Spleen (tissue), 11 donors: ENCODE data around the gene CD180. TPM values are rescaled to one million over a fixed set of nuclear protein-coding genes. Genes with fewer than 3 reads are reported as not detected.

Experiments
- DNase-seq: peaks from one replicate; pipeline ENCODE4 v3.0.0-alpha.2; 2020
- H3K27ac ChIP-seq, 8 donors: fragments of 200-600 bp; sonication (generic) in 7 of 8; 1 replicate in 4 of 8; 2 replicates in 4 of 8; pipeline versions ENCODE4 v1.5.0 to v1.8.0; 2016 to 2021; ENCODE audit warnings: inconsistent platforms in 4 of 8, mild to moderate bottlenecking in 4 of 8, moderate library complexity in 1 of 8
- H3K27me3 ChIP-seq, 7 donors: fragments of 200-600 bp; sonication (generic) in 6 of 7; replicated peaks in 1 of 7; 1 replicate in 4 of 7; 2 replicates in 3 of 7; pipeline versions ENCODE4 v1.5.0 to v1.8.0; 2016 to 2021; ENCODE audit warnings: inconsistent platforms in 3 of 7, mild to moderate bottlenecking in 1 of 7
- H3K36me3 ChIP-seq, 6 donors: fragments of 200-600 bp; sonication (generic) in 5 of 6; 1 replicate in 4 of 6; 2 replicates in 2 of 6; pipeline versions ENCODE4 v1.5.0 to v1.8.0; 2016 to 2021; ENCODE audit warnings: inconsistent platforms in 2 of 6
- H3K4me1 ChIP-seq, 6 donors: fragments of 200-600 bp; sonication (generic) in 5 of 6; 1 replicate in 3 of 6; 2 replicates in 3 of 6; pipeline versions ENCODE4 v1.5.0 to v1.8.0; 2016 to 2021; ENCODE audit warnings: inconsistent platforms in 3 of 6
- H3K4me3 ChIP-seq, 8 donors: fragments of 200-600 bp; sonication (generic) in 7 of 8; 1 replicate in 4 of 8; 2 replicates in 4 of 8; pipeline versions ENCODE4 v1.5.0 to v1.8.0; 2016 to 2021; ENCODE audit warnings: inconsistent platforms in 4 of 8, mild to moderate bottlenecking in 4 of 8, moderate library complexity in 2 of 8
- H3K9me3 ChIP-seq, 8 donors: fragments of 200-600 bp; sonication (generic) in 7 of 8; 1 replicate in 4 of 8; 2 replicates in 4 of 8; pipeline versions ENCODE4 v1.5.0 to v1.8.0; 2016 to 2021; ENCODE audit warnings: inconsistent platforms in 4 of 8
- CTCF ChIP-seq, 11 experiments: fragments of 200-600 bp in 7 of 11; fragments of 450-650 bp in 4 of 11; sonication (generic) in 4 of 11; IDR thresholded peaks in 8 of 11; conservative IDR thresholded peaks in 3 of 11; 1 replicate in 7 of 11; 2 replicates in 4 of 11; pipeline versions ENCODE4 v1.4.0 to v1.8.0; 2016 to 2021; ENCODE audit warnings: antibody characterized with exemption in 11 of 11, inconsistent platforms in 4 of 11, mild to moderate bottlenecking in 1 of 11
- POLR2A ChIP-seq, 3 donors: fragments of 450-650 bp; IDR thresholded peaks; one replicate each; pipeline ENCODE4 v1.5.1; 2017; ENCODE audit warnings: antibody characterized with exemption in 3 of 3, mild to moderate bottlenecking in 1 of 3
- POLR2AphosphoS5 ChIP-seq, 3 donors: sonication (generic); formaldehyde crosslinking; IDR thresholded peaks; one replicate each; pipeline ENCODE4 v1.5.1; 2017; ENCODE audit warnings: antibody characterized with exemption in 3 of 3
- WGBS, 5 donors: extraction: QIAGEN DNeasy Blood & Tissue Kit in 3 of 5; methylation state at CpG; one replicate each; pipeline versions ENCODE4 v1.1.5 to v1.1.7; 2013 to 2018; 5-methylcytosine and 5-hydroxymethylcytosine counted together
- intact Hi-C: fragments of 100-400 bp; cut with DNase I; formaldehyde crosslinking; loops from one replicate; pipeline ENCODE4 v1.15.0; 2023; ENCODE audit warnings: low total_unique reads
- polyA plus RNA-seq, 3 donors: library from polyadenylated mRNA; stranded (reverse); fragments of 200-250 nt; gene quantifications; one replicate each; pipeline ENCODE4 v1.2.1, GENCODE V29; 2013
- total RNA-seq, 7 donors: library from RNA; depleted of rRNA in 3 of 7; stranded (reverse); fragments of >200 nt in 3 of 7; fragmentation: NEBNext Ultra II Directional in 4 of 7; extraction: Animal tissue kit (Norgen Biotek cat#: 25700) in 4 of 7; gene quantifications; one replicate each; pipeline versions ENCODE4 v1.1.0 to v1.2.1, GENCODE V29; 2016 to 2021
- donor health status: healthy with polysubstance abuse.
- donor health status: DM: no; HTN: no; CAD: no; lungs with moderate emphysema.
- donor health status: DM: no; HTN: no; CAD: no.
- donor health status: Bipolar disorder and iron deficiency.
- donor health status: healthy.
- donor health status: DM: no; HTN: no; CAD: no.
- donor health status: DM: yes; HTN: yes; CAD: no.

Gene CD180
- total and polyA plus RNA-seq, 10 donors = 11.6 to 39.2 (median 25.0) TPM

DNA sequence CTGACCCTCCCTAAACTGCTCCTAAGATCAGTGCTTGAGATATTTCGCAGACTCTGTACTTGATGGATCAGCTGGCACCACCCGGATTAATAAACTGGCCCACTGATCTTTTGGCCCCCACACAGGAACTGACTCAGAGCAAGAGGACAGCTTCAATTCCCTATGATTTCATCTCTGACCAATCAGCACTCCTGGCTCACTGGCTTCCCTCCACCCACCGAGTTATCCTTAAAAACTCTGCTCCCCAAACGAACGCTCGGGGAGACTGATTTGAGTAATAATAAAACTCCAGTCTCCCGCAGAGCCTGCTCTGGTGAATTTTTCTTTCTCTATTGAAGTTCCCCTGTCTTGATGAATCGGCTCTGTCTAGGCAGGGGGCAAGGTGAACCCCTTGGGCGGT is 36.5 kb upstream of the CD180 start:
- 73 to 83% (median 78%) methylated on average over 9 of the region's 9 CpGs for whole genome bisulfite sequencing, 5 donors
- no peak for DNase-seq
- H3K36me3 ChIP-seq = no peaks in the 10 kb centered on the region
- peaks cover 0 to 18% (median 8%) of the 10 kb centered on the region in 6 donors for H3K4me1 ChIP-seq
- H3K27me3 ChIP-seq = no peaks in the 10 kb centered on the region
- H3K4me3 ChIP-seq = no peak overlapping the region
- no peak overlapping the region for H3K27ac ChIP-seq
- no peaks in the 10 kb centered on the region for H3K9me3 ChIP-seq
- TF ChIP-seq POLR2AphosphoS5 (IDR thresholded peaks at IDR 0.05) (no peak), CTCF (IDR thresholded peaks at IDR 0.05 in 8 of 11, conservative IDR thresholded peaks at IDR 0.05 in 3 of 11) (no peak), POLR2A (IDR thresholded peaks at IDR 0.05) (no peak)
- intact Hi-C loops = no loop called here

DNA sequence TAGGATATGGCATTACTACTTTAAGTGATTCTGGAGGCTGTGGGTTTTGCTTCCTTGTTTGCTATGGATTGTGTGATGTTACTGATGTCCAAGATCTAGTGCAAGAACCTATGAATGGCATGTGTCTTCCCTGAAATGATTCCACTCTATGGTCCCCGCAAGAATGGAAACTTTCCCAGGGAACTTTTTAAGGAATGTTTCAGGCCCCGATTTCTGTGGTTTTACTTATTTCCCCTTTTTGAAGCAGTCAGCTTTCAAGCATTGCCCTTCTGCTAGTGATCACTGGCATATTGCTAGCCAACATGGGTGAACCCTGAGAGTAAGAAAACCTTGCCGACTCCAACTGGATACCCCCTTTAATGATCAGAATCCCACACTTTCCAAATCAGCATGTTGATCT is 26.6 kb upstream of the CD180 start:
- Histone ChIP-seq H3K27ac (peak overlapping the region in 5 of 8 donors; percentile 58 to 82 (median 74)), H3K36me3 (no peaks in the 10 kb centered on the region), H3K4me1 (peaks cover 15 to 35% (median 29%) of the 10 kb centered on the region in 6 donors), H3K27me3 (no peaks in the 10 kb centered on the region), H3K9me3 (no peaks in the 10 kb centered on the region), H3K4me3 (no peak overlapping the region)
- WGBS, 5 donors = 32 to 50% (median 43%) methylated on average over 3 of the region's 3 CpGs
- TF ChIP-seq CTCF (IDR thresholded peaks at IDR 0.05 in 8 of 11, conservative IDR thresholded peaks at IDR 0.05 in 3 of 11) (no peak), POLR2A (IDR thresholded peaks at IDR 0.05) (no peak), POLR2AphosphoS5 (IDR thresholded peaks at IDR 0.05) (no peak)
- DNase-seq = no peak
- intact Hi-C loops = no loop called here

DNA sequence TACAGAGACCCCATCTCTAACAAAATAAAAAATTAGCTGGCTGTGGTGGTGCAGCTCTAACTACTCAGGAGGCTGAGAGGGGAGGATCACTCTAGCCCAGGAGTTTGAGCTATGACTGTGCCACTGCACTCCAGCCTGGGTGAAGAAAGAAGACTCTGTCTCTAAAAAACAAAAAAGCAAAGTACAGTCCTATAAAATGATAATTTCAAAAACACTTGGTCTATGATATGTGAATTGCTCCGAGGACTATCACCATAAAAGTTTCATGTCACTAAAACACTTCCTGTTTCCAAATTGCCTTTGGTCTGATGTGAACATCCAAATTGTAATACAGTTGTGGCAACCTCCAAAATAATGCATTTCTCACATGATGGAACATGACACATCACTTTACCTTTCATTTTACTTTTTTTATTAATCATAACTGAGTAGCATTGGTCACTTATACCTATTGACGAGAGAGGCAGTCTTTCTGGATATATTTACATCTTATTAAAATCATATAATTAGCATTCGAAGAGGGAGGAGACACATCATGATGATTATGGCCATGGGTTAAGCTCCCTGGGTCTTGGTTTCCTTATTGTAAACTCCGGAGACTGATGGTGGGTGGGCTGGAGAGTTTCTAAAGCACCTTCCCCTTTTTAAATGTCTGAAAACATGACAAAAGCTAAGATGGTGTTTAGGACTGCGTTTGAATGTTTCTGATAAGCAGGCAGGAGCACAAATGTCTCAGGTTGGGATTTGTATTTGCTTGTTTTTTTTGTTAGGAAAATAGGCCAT is 25.8 kb upstream of the CD180 start:
- H3K27ac ChIP-seq = peak overlapping the region; percentile 18 to 82 (median 62)
- H3K36me3 ChIP-seq = no peaks in the 10 kb centered on the region
- H3K4me3 ChIP-seq = peak overlapping the region in 1 of 8 donors; percentile 38
- intact Hi-C loops = no loop called here
- no peak for DNase-seq
- TF ChIP-seq CTCF (IDR thresholded peaks at IDR 0.05 in 8 of 11, conservative IDR thresholded peaks at IDR 0.05 in 3 of 11) = no peak
- no peak for TF ChIP-seq POLR2AphosphoS5 (IDR thresholded peaks at IDR 0.05)
- TF ChIP-seq POLR2A (IDR thresholded peaks at IDR 0.05) = no peak
- no peaks in the 10 kb centered on the region for H3K9me3 ChIP-seq
- H3K27me3 ChIP-seq = no peaks in the 10 kb centered on the region
- peaks cover 15 to 38% (median 29%) of the 10 kb centered on the region in 6 donors for H3K4me1 ChIP-seq
- 52 to 77% (median 57%) methylated on average over 5 of the region's 5 CpGs for WGBS, 5 donors

DNA sequence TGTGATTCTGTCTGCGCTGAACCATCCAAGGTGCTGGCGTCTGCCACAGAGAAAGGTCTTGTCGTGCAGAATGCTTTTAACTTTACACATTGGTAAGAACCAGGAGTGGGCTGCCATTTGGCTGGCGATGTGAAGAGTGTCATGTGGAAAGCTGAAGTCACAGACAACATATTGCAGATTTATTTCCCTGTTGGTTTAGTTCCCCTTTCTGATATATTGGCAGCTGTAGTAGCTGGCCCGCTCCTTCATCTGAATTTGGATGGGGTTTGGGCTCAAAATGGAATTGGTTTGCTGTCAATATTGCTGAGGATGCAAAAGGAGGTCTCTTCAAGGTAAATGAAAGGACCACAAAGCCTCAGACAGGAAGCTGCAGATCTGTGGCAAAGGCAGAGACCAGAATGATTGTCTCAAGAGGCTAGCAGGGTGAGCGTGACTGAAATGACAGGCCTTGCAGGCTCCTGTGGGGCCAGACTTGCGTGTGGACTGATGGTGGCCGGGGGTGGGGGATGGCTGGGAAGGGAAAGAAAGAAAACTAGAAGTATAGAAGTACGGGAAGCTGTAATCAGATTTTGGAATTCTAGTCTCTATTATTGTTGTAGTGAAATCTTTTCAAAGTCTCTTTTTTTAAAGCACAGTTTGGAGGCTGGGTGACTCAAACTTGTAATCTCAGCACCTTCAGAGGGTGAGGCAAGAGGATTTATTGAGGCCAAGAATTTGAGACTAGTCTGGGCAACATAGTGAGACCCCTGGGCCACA is 25.1 kb upstream of the CD180 start:
- WGBS, 5 donors = 36 to 56% (median 51%) methylated on average over 9 of the region's 9 CpGs
- intact Hi-C loops = no loop called here
- peak overlapping the region; percentile 18 to 82 (median 62) for H3K27ac ChIP-seq

More for the DNA sequence above, 25.1 kb upstream of the CD180 start:
- Histone ChIP-seq H3K27me3 (no peaks in the 10 kb centered on the region), H3K36me3 (no peaks in the 10 kb centered on the region), H3K4me1 (peaks cover 16 to 46% (median 32%) of the 10 kb centered on the region in 6 donors), H3K4me3 (peak overlapping the region in 1 of 8 donors; percentile 38), H3K9me3 (no peaks in the 10 kb centered on the region)
- DNase-seq = peak; percentile 73
- no peak for TF ChIP-seq POLR2A (IDR thresholded peaks at IDR 0.05)
- no peak for TF ChIP-seq POLR2AphosphoS5 (IDR thresholded peaks at IDR 0.05)
- no peak for TF ChIP-seq CTCF (IDR thresholded peaks at IDR 0.05 in 8 of 11, conservative IDR thresholded peaks at IDR 0.05 in 3 of 11)
